Measurements from ENCODE around the gene KIF6. TPM values are rescaled to one million over a fixed set of nuclear protein-coding genes. Genes with fewer than 3 reads are reported as not detected.

Gene KIF6
- total RNA-seq, 4 donors from 2014 or later: 0.40 to 1.3 (median 0.80) TPM

DNA sequence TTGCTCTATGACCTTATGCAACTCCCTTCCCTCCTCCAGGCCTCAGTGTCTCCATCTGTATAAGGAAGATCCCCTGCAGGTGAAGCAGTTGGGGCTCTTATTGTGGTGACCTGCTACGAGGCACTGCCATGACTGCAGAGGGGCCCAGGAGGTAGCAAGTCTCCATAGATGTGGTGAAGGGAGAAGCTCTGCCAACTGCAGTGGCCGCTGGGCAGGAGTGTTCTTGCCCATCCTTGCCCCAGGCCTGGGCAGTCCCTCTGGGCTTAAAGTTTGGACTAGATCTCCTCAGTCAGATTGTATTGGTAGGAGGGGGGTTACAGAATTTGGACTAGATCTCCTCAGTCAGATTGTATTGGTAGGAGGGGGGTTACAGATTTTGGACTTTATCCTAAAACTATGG lies 423.2 kb downstream of the KIF6 start:
- no peak for TF ChIP-seq POLR2A (IDR thresholded peaks at IDR 0.05)
- WGBS, 2 donors: 96 to 100% methylated on average over 2 of the region's 2 CpGs
- Histone ChIP-seq H3K27me3 (no peaks in the 10 kb centered on the region), H3K4me3 (replicated peaks in 1 of 3) (no peak overlapping the region), H3K9me3 (no peaks in the 10 kb centered on the region), H3K27ac (no peak overlapping the region), H3K36me3 (no peaks in the 10 kb centered on the region), H3K4me1 (peaks cover 0 to 7% of the 10 kb centered on the region in 2 donors)
- intact Hi-C loops (cut with DNase I): loop anchor here (5.0 kb wide), 1 partner anchor 70 kb away; no protein-coding TSS in a partner anchor
- DNase-seq: no peak

DNA sequence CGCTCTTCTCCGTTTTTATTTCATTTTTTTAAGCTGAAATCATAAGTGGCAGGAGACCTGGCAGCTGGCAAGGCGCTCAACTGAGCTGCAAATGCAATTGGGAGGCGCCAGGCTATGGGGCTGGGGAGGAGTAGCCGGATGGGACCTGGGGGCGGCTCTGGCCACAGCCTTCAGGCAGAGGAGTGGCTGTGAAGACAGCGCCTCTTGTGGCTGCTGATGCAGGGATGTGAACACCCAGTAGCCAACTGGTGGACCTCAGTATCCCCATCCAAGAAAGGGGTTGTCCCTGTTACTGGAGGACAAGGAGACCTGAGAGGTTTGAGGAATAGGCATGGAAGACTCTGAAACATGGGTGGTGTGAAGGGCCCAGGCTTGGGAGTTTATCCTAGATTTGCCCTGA lies 423.6 kb downstream of the KIF6 start:
- Histone ChIP-seq H3K27ac (no peak overlapping the region), H3K36me3 (no peaks in the 10 kb centered on the region), H3K27me3 (no peaks in the 10 kb centered on the region), H3K9me3 (no peaks in the 10 kb centered on the region), H3K4me1 (peaks cover 0 to 7% of the 10 kb centered on the region in 2 donors), H3K4me3 (replicated peaks in 1 of 3) (no peak overlapping the region)
- WGBS, 2 donors: 76 to 87% methylated on average over 7 of the region's 7 CpGs
- no peak for DNase-seq
- intact Hi-C loops (cut with DNase I): loop anchor here (5.0 kb wide), 1 partner anchor 69 kb away; no protein-coding TSS in a partner anchor
- no peak for TF ChIP-seq POLR2A (IDR thresholded peaks at IDR 0.05)
- TF ChIP-seq CTCF (IDR thresholded peaks at IDR 0.05): no peak

DNA sequence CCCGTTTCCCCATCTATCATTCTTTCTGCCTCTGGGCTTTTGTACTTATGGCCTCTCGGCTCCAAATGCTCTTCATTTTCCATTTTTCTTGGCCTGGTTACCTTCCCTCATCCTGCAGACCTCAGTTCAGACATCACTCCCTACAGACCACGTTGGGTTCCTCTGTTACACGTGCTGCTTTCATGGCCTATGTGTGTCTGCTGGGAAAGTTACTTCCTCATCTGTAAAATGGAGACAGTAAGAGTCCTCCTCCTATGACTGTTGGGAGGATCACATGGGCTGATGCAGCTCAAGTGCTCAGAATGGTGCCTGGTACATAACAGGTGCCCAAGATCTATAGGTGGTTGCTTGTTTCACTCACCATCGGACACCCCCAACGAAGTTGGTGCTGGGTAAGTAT lies 424.5 kb downstream of the KIF6 start:
- no peak for TF ChIP-seq CTCF (IDR thresholded peaks at IDR 0.05)
- no peak for TF ChIP-seq POLR2A (IDR thresholded peaks at IDR 0.05)
- no peaks in the 10 kb centered on the region for H3K27me3 ChIP-seq
- 81 to 90% methylated on average over 6 of the region's 6 CpGs for WGBS, 2 donors
- intact Hi-C loops (cut with DNase I): loop anchor here (5.0 kb wide), 1 partner anchor 68 kb away; no protein-coding TSS in a partner anchor
- no peaks in the 10 kb centered on the region for H3K9me3 ChIP-seq
- H3K27ac ChIP-seq: no peak overlapping the region
- H3K4me3 ChIP-seq (replicated peaks in 1 of 3): no peak overlapping the region
- no peak for DNase-seq
- H3K36me3 ChIP-seq: no peaks in the 10 kb centered on the region
- peaks cover 0 to 9% of the 10 kb centered on the region in 2 donors for H3K4me1 ChIP-seq

GRCh38 chr6:39298061-39298460 lies 427.1 kb downstream of the KIF6 start:
- WGBS, 2 donors: 59 to 70% methylated on average over 7 to 10 of the region's 10 CpGs
- intact Hi-C loops (cut with DNase I): no loop called here
- no peak overlapping the region for H3K27ac ChIP-seq
- peaks cover 0 to 11% of the 10 kb centered on the region in 2 donors for H3K4me1 ChIP-seq
- H3K4me3 ChIP-seq (replicated peaks in 1 of 3): no peak overlapping the region
- no peak for DNase-seq
- no peak for TF ChIP-seq CTCF (IDR thresholded peaks at IDR 0.05)
- TF ChIP-seq POLR2A (IDR thresholded peaks at IDR 0.05): no peak
- no peaks in the 10 kb centered on the region for H3K9me3 ChIP-seq
- no peaks in the 10 kb centered on the region for H3K36me3 ChIP-seq
- H3K27me3 ChIP-seq: no peaks in the 10 kb centered on the region

DNA sequence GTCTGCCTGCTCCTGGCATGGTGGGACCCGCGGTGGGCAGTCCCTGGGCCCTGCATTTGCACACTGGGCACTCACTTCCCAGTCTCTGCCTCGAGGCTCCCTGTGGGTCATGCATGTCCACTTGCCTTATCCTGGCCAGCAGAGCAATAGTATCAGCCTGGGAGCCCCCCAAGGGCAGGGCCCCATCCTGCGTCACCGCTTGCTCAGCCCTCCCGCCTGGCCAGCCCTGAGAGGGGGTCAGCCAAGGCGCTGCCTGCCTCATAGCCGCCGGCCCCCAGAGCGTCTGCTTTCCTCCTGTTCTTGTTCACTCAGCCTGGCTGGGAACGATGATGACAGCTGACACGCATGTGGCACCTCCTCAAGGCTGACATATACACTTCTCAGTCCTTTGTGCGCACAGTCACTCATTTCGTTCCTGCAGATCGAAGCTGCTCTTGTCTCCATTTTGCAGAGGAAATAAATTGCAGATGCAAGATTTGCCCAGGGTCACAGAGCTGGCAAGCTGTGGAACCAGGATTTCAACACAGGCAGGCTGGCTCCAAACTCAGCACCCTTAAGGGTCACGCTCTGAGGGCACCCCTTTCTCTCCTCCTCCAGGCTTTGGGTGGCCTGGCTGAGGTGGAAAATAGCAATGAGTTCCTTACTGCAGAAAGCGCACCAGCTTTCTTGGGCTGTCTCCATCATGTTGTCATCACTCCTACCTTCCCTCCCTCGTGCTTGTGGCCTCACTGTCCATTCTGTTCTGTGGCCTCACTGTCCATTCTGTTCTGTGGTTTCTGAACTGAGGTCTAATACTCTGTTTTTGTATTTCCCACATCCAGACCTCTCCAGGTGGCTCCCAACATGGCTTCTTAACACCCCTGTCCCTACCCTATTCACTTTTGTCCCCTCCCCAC lies 428.2 kb downstream of the KIF6 start:
- Histone ChIP-seq H3K9me3 (no peaks in the 10 kb centered on the region), H3K36me3 (no peaks in the 10 kb centered on the region), H3K4me3 (replicated peaks in 1 of 3) (no peak overlapping the region), H3K27me3 (no peaks in the 10 kb centered on the region), H3K27ac (no peak overlapping the region), H3K4me1 (peaks cover 0 to 6% of the 10 kb centered on the region in 2 donors)
- 68 to 86% methylated on average over 18 of the region's 18 CpGs for WGBS, 2 donors
- DNase-seq: no peak
- intact Hi-C loops (cut with DNase I): no loop called here
- TF ChIP-seq POLR2A (IDR thresholded peaks at IDR 0.05) (no peak), CTCF (IDR thresholded peaks at IDR 0.05) (no peak)
